HCT116 (cell line): Measurements from ENCODE around the gene MAOA. TPM values are rescaled to one million over a fixed set of nuclear protein-coding genes. Genes with fewer than 3 reads are reported as not detected.

Experiments used
- ATAC-seq: fragments of 200-7000 bp; cut with Tn5 transposase; 2 replicates; pipeline ENCODE4 v1.9.1; 2020; ENCODE audit warnings: mild to moderate bottlenecking, moderate library complexity
- BruUV-seq: library from RNA; stranded (reverse); fragments of 400-500 nt; replicated peaks from 2 replicates; lab custom pipeline; 2021; lab: Mats Ljungman, UMichigan
- CTCF ChIA-PET: fragments of 300-600 bp; sonication (Branson Sonifier 250); formaldehyde crosslinking; loops from one replicate; lab custom pipeline; 2021; ENCODE audit warnings: antibody characterized with exemption; lab: Charles Lee
- POLR2A ChIA-PET: fragments of 300-600, 350-600 bp; sonication (Branson Sonifier 250); formaldehyde crosslinking; loops from one replicate; lab custom pipeline; 2021; ENCODE audit warnings: antibody characterized with exemption; lab: Charles Lee
- RAD21 ChIA-PET, 2 experiments: fragments of 300-600 bp; sonication (Branson Sonifier 250); formaldehyde crosslinking; loops; one replicate each; lab custom pipeline; 2023; ENCODE audit warnings: low total read pairs in 2 of 2; ENCODE audit not compliant: uncharacterized antibody in 2 of 2, unreplicated experiment in 2 of 2, low non-redundant PET in 1 of 2; lab: Charles Lee
- DNase-seq: peaks from one replicate; pipeline ENCODE4 v3.0.0-alpha.2; 2010; ENCODE audit warnings: low read depth, low spot score
- H2AFZ ChIP-seq: fragments of 200-600 bp; shearing (Covaris generic), sonication (generic); 2 replicates; pipeline ENCODE4 v1.6.1; 2017; ENCODE audit warnings: low read depth, mixed run types, mixed read lengths, antibody characterized with exemption, low read length; ENCODE audit not compliant: poor library complexity, severe bottlenecking
- H3K27ac ChIP-seq: 2 replicates; pipeline ENCODE4 v1.5.1; 2012; ENCODE audit warnings: low read depth, low read length
- H3K27me3 ChIP-seq: fragments of 200-600 bp; sonication (generic); 2 replicates; pipeline ENCODE4 v1.6.1; 2016; ENCODE audit warnings: mixed run types, low read length, mixed read lengths; ENCODE audit not compliant: insufficient read depth
- H3K36me3 ChIP-seq, 2 experiments: fragments of 200-500 bp in 1 of 2; fragments of 200-600 bp in 1 of 2; sonication (Bioruptor generic) in 1 of 2; sonication (generic) in 1 of 2; 2 replicates each; pipeline versions ENCODE4 v1.5.1 to v1.6.1; 2014 to 2016; ENCODE audit warnings: low read length in 2 of 2, inconsistent platforms in 1 of 2, mixed read lengths in 1 of 2, mixed run types in 1 of 2; ENCODE audit not compliant: insufficient read depth in 2 of 2, control insufficient read depth in 1 of 2
- H3K4me1 ChIP-seq, 2 experiments: fragments of 200-600 bp in 1 of 2; sonication (generic) in 1 of 2; 2 replicates each; pipeline versions ENCODE4 v1.5.1 to v1.6.1; 2012 to 2017; ENCODE audit warnings: low read length in 2 of 2, inconsistent platforms in 1 of 2, mild to moderate bottlenecking in 1 of 2, mixed read lengths in 1 of 2, mixed run types in 1 of 2, moderate library complexity in 1 of 2; ENCODE audit not compliant: insufficient read depth in 2 of 2, control insufficient read depth in 1 of 2
- H3K4me2 ChIP-seq: fragments of 200-600 bp; sonication (generic); 2 replicates; pipeline ENCODE4 v1.6.1; 2017; ENCODE audit warnings: mixed run types, low read length, mixed read lengths
- H3K4me3 ChIP-seq, 2 experiments: fragments of 200-600 bp in 1 of 2; sonication (generic) in 1 of 2; replicated peaks in 1 of 2; 2 replicates each; pipeline ENCODE4 v1.5.1; 2011 to 2016; ENCODE audit warnings: low read length in 2 of 2, control low read depth in 1 of 2, low read depth in 1 of 2, mild to moderate bottlenecking in 1 of 2, mixed read lengths in 1 of 2, mixed run types in 1 of 2
- H3K79me2 ChIP-seq: fragments of 200-600 bp; sonication (generic); 2 replicates; pipeline ENCODE4 v1.6.1; 2017; ENCODE audit warnings: mild to moderate bottlenecking, mixed run types, low read length, moderate library complexity, mixed read lengths; ENCODE audit not compliant: insufficient read depth
- H3K9ac ChIP-seq: fragments of 200-600 bp; sonication (generic); 2 replicates; pipeline ENCODE4 v1.6.1; 2016; ENCODE audit warnings: low read length, mixed read lengths
- H3K9me2 ChIP-seq: fragments of 200-600 bp; sonication (generic), shearing (Covaris generic); 2 replicates; pipeline ENCODE4 v1.6.1; 2017; ENCODE audit warnings: mixed run types, mild to moderate bottlenecking, moderate library complexity; ENCODE audit not compliant: insufficient read depth
- H3K9me3 ChIP-seq, 2 experiments: fragments of 200-500 bp in 1 of 2; fragments of 200-600 bp in 1 of 2; sonication (Bioruptor generic) in 1 of 2; sonication (generic) in 1 of 2; 2 replicates each; pipeline ENCODE4 v1.6.1; 2014 to 2017; ENCODE audit warnings: low read length in 2 of 2, mixed read lengths in 2 of 2, inconsistent platforms in 1 of 2, low read depth in 1 of 2, mild to moderate bottlenecking in 1 of 2, mixed run types in 1 of 2, moderate library complexity in 1 of 2; ENCODE audit not compliant: control insufficient read depth in 1 of 2, insufficient read depth in 1 of 2
- H4K20me1 ChIP-seq: fragments of 200-600 bp; sonication (generic), shearing (Covaris generic); 2 replicates; pipeline ENCODE4 v1.6.1; 2017; ENCODE audit warnings: mixed run types, mild to moderate bottlenecking, moderate library complexity; ENCODE audit not compliant: insufficient read depth
- CBX3 ChIP-seq: IDR thresholded peaks from 2 replicates; pipeline ENCODE4 v1.6.1; 2012; ENCODE audit warnings: low read depth
- CEBPB ChIP-seq: IDR thresholded peaks from 2 replicates; pipeline ENCODE4 v1.6.1; 2012; ENCODE audit warnings: low read depth
- EZH2phosphoT487 ChIP-seq: fragments of 200-600 bp; IDR thresholded peaks from 2 replicates; pipeline ENCODE4 v1.6.1; 2018; ENCODE audit warnings: antibody characterized with exemption, borderline replicate concordance
- JUND ChIP-seq: IDR thresholded peaks from 2 replicates; pipeline ENCODE4 v1.6.1; 2012
- MAX ChIP-seq: IDR thresholded peaks from 2 replicates; pipeline ENCODE4 v1.6.1; 2012
- POLR2A ChIP-seq: IDR thresholded peaks from 2 replicates; pipeline ENCODE4 v1.7.0; 2011; ENCODE audit warnings: borderline replicate concordance; ENCODE audit not compliant: insufficient read depth, insufficient read length; ENCODE audit errors: extremely low read depth
- REST ChIP-seq: IDR thresholded peaks from 2 replicates; pipeline ENCODE4 v1.6.1; 2012; ENCODE audit warnings: low read depth
- YY1 ChIP-seq: IDR thresholded peaks from 2 replicates; pipeline ENCODE4 v1.6.1; 2011; ENCODE audit warnings: low read length, low read depth, moderate library complexity, mild to moderate bottlenecking; ENCODE audit not compliant: insufficient replicate concordance; ENCODE audit errors: extremely low read depth
- ZBTB33 ChIP-seq: IDR thresholded peaks from 2 replicates; pipeline ENCODE4 v1.6.1; 2011; ENCODE audit warnings: mild to moderate bottlenecking, low read length, moderate library complexity; ENCODE audit not compliant: insufficient replicate concordance; ENCODE audit errors: extremely low read depth
- ZNF274 ChIP-seq: fragments of 200-500 bp; sonication (Bioruptor generic); IDR thresholded peaks from 2 replicates; pipeline ENCODE4 v1.6.1; 2014; ENCODE audit warnings: mild to moderate bottlenecking, low read depth, low read length, inconsistent platforms
- intact Hi-C: fragments of 100-400 bp; cut with micrococcal nuclease; formaldehyde crosslinking; loops from 2 replicates; pipeline ENCODE4 v1.10.0; 2022
- total RNA-seq: library from RNA; stranded (reverse); gene quantifications from one replicate; pipeline ENCODE4 v1.2.1, GENCODE V29; 2021; ENCODE audit not compliant: unreplicated experiment

MAOA gene
- total RNA-seq, 1 experiment from 2014 or later, result 13.6 TPM

- POLR2A ChIA-PET, result no interaction called here
- Histone ChIP-seq H3K9me3 (no peaks in the 10 kb centered on the region), H4K20me1 (no peaks in the 10 kb centered on the region), H3K4me1 (no peaks in the 10 kb centered on the region), H3K4me2 (no peak overlapping the region), H3K9ac (no peak overlapping the region), H3K27ac (no peak overlapping the region), H3K4me3 (no peak overlapping the region), H2AFZ (no peak overlapping the region), H3K27me3 (no peaks in the 10 kb centered on the region), H3K79me2 (no peaks in the 10 kb centered on the region), H3K36me3 (no peaks in the 10 kb centered on the region; a peak in 1 of 4 replicates), H3K9me2 (no peaks in the 10 kb centered on the region)
- RAD21 ChIA-PET, result no interaction called here
- ATAC-seq (no peak), DNase-seq (no peak)
- CTCF ChIA-PET, result no interaction called here
- TF ChIP-seq MAX, result no peak
- no peak for TF ChIP-seq JUND
- no peak for TF ChIP-seq YY1
- TF ChIP-seq ZBTB33, result no peak
- no peak for TF ChIP-seq REST
- no peak for TF ChIP-seq POLR2A
- no peak for TF ChIP-seq ZNF274
- TF ChIP-seq CEBPB, result no peak
- no peak for TF ChIP-seq EZH2phosphoT487
- no peak for TF ChIP-seq CBX3
- intact Hi-C loops, result no loop called here
- no TSS peak for BruUV-seq
Measured at GRCh38 chrX:43747476-43747875, 91.4 kb downstream of the MAOA start.
